Inflammatory macrophage (primary cell): ENCODE data around the gene FANCC.
A peak's percentile ranks its signal among the peaks of the same experiment; 100 is the strongest.

Experiments
- DNase-seq, 2 donors: peaks; one replicate each; pipeline ENCODE4 v3.0.0-alpha.2; 2020 to 2022

FANCC gene

DNA sequence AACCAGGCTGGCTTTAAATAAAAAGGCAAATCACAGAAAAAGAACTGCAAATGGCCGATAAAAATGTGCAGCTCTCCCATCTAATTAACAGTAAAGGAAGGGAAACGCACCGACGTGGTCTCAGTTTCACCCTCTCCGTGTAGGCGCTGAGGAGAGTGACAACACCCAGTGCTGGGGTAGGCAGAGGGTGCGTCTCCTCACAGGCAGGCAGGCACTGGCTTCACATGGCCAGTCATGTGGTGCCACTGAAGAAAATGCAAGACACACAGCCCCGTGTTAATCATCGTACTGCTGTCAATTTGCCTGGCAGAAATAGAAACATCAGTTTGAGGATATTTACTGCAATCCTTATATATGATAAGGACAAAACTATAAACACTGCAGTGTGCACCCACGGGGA lies 178.4 kb downstream of the FANCC start:
- DNase-seq = no peak

DNA sequence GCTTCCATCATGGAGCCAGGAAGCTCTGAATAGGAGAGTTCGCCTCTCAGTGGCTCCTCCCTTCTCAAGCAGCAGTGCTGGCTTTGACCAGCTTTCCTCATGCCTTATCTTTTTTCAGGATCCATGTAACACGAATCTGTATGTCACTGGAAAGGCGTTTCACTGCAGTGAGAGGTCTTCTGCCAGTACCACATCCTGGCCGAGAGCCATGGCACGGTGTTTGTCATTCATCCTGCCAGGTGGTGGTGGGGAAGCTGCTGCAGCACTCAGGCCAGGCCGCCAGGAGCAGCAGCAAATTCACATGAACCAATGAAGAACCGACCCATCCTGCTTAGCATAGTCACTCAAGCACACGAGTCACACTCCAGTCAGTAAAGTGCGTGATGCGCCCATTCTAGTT lies 179.0 kb downstream of the FANCC start:
- no peak for DNase-seq

DNA sequence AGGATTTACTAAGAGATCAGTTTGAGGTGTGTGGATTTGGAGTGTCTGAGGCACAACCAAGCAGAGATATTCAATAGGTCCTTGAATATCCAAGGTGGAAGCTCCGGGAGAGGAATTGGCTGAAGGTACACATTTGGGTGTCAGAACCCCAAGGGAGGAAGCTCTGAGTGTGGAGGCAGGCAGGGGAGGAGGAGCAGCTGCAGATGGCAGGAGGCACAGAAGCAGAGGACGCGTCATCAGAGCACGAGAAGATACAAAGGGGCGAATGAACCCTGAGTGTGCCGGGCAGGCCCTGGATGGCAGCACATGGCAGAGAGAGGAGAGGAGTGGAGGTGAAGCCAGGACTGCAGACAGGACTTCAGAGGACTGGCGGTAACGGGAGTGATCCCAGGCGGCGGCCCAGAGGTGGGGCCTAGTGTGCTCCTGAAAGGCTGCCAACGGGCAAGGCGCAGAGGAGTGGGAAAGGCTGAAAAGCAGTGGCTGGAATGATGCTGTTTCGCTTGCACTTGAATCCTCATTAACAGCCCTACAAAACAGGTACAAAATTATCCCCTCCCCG lies 179.8 kb downstream of the FANCC start:
- no peak for DNase-seq

DNA sequence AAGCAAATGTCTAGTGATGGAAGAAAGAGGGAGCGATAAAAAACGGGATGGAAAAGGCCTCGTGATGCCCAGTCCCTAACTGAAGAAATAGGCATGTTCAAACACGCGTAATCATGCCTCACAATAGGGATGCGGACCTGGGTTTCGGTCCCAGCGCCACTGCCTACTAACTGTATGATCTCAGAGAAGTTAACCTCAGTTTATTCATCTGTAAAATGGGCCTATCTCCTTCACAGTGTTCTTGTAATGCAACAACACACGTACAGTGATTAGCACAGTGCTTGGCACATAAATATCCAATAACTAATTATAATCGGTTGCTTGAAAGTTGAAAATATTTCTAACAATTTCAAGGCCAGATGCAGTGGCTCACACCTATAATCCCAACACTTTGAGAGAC lies 181.8 kb downstream of the FANCC start:
- no peak for DNase-seq

DNA sequence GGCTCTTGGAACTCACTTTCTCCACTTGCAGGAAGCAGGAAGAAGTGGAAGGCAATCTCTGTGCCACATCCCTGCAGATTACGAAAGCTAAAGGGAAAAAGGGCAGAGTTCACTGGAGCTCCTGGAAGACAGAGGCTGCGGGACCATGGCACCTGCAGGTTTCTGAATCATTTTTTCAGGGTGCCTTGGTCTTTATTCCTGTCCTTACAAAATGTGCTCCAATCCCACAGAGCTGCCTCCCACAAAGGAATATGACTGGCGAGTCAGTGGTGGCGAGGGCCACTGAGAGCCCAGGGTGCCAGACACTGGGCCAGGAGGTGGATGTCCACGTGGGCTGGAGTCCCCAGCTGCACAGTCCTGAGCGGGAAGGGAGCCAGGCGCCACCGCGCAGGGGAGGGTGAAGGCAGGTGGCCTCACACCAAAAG lies 183.0 kb downstream of the FANCC start:
- DNase-seq = no peak

DNA sequence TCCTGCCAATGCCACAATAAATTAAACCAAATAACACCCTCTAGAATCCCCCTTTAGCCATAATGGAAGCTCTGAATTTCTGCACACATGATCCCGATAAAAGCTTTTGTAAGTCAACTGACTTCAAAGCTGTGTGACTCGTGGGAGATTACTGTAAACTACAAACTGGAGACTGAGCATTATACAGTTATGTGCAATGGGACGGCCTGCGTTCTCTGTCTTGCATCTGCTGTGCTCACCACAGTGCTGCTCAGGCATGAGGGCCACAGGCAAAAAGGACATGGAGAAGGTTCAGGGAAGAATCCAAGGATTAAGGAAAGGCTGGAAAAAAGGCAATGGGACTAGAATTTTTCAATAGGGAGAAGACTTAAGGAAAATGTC lies 184.2 kb downstream of the FANCC start:
- no peak for DNase-seq

DNA sequence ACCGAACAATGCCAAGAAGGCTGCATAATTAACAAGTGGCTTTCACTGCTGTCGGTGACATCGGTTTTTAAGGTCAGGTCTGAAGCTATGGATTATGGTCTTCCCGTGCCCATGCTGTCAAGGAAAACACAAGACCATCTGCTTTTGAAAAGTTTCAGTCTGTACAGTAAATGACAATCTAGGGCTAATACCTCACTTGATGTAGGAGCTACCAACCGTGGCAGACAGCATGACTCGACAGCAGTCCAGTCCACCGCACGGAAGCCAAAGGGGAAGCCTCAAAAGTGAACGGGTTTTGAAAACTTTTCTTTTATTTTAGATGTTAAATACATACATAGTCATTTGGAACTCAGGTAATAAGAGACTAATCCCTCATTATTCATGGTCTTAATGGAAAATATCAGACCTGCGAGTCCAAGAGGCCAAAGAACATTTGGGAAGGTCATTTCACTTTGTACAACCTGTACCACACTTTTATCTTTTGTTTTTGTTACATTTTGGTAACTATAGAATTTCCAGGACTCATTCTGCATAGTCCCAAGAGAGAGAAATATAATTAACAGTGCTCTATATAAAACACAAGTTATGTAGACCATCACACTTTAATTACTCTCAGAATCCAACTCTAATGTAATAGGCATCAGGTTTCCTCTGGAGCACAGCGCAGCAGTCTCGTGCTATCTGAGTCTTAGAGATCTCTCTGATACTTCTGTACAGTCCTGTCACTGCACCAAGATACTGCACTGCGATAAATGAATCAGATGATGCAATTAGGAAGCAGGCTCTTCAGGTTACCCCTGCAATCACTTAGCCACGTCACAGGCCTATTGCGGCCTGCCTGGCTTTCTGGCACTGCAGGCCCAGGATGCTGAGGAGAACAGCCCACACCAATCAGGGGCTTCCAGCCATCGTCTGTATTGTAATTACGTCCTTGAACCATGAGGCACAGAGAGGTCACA lies 184.9 kb downstream of the FANCC start:
- no peak for DNase-seq

DNA sequence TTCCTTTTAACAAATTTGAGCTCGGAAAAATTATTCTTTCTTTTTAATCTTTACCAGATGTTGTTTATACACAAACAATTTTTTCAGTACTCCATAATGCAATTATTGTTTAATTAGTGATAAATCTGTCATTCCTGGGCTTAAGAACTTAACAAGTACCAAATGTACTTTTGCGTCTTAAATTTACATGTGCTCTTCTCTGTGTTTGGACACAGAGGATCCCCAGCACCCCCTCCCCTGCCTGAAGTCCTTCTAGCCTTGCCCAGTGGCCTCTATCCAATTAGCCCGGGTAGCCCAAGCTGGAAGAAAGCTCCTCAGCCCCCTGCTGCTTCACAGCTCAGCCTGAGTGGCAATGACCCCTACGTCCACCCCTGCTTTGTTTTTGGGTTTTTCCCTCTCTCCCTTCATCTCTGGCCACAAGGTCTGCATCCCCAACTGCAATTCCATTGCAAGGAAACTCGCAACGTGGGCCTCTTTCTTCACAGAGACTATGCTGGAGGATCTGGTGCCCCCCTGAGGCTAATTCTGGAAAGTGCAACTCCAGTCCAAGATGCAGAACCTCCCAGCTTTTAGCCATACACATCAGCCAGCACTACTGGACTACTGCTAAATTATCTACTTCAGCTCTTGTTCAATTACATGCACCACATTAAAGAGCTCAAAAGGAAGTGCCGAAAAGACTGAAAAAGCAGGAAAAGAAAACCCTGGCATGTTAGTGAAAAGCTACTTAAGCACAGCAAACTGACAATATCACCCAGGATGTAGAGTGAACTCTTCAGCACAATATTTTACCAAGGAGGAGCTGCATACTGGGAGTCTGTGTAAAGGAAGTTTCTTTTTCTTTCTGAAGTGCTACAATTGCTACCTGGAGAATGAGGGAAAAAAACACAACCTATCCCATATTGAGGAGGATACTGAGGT lies 186.2 kb downstream of the FANCC start:
- DNase-seq = peak; percentile 57 to 68

DNA sequence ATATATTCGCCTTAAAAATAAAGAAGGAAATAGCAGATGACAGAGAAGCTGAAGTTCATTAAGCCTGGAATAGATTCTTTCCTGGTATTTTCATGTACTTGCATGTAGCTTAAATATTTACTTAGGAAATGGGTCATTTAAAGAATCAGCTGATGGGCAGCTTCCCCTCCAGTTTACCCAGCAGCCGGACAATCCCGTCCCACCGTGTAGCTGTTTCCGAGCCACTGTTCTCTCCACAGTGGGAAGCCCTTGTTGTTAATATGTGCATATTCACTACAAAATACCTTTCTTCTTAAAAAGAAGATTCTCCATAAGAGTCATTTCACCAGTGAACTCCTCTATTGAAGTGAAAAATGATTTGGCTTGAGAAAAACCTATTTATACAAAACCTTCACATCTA lies 187.0 kb downstream of the FANCC start:
- DNase-seq = no peak

DNA sequence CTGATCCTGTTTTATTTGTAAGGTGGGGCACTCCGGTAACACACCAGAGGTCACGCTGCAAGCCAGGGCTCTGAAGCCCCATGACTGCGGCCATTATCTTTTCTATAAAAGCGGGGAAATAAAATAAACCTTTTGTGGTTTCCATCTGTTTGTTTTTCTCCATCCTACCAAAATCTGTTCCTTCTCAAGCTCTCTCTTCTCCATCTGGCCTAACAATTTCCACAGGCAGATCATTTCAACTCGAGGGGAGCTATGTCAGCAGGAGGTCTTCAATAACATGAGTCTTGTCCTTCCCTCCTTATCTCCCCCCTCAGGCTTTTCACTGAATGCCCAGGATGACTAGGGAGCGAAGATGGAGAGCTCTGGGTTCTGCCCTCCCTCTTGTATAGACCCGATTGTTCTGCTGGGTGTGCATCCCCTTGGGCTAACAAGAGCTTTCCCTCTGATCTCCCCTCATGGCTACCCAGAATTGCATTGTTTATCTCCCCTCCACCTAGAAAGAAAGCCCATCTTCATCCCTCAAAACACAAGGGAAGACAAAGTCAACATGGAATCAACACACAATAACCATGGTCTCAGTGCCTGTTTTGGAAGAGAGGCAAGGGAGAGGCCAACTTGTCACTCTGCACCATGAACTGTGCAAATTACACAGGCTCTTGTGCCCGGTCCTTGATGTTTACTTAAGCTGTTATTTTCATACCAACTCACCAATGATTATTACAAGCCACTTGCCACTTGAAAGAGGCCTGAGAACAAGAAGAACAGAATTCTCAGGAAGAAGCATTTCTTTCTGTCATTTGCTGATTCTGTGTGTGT lies 187.8 kb downstream of the FANCC start:
- DNase-seq = no peak

DNA sequence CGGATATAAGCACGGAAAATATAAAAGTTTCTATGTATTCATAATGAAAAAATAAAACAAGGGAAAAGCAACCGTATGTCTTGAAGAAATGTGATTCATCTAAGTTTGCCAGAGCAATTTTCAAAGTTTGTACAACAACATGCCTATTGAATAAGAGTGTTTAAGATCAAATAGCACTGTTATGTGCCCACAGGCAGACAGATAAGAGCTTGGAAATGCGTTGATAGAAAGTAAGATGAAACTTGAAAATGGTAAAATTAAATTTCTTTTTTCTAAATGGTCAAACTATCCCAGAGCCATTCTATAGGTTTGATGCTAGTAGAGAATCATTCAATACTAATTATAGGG lies 189.4 kb downstream of the FANCC start:
- no peak for DNase-seq

DNA sequence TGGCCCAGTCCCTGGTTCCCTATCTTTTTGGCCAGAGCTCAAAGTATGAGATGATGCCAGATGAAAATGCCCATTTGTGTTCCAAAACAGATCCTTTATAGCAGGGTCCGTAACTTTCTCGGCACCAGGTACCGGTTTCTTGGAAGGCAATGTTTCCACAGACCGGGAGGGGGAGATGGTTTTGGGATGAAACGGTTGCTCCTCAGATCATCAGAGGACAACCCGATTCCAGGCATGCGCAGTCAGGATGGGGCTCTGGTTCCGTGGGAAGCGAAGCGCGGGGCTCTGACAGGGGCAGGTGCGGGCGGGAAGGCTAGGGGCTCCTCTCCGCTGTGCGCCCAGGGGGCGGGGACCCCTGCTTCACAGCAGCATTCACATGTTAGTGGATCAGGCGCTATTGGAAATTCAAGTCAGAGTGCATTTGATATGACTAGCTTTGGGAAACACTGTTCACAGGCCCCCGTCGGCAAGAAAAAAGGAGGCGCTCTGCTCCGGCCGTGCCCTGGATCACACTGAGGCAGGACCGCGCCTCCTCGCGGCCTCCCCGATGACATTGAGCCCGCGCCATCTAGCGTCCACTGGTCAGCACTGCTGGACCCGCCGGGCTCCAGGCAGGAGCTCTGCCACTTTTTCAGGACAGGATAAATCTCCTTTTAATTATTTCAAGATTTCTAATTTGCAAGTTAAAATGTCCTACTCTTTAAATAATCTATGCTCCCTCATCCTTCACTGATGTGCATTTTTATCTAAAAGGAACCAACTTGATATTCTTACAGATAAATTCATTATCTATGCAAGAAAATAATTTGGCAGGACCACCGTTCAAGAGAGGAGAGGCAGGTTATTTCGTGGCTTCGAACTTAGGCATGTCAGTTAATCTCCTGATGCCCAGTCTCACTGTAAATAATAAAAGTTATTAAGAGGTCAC lies 190.0 kb downstream of the FANCC start:
- DNase-seq = peak; percentile 70 to 82

DNA sequence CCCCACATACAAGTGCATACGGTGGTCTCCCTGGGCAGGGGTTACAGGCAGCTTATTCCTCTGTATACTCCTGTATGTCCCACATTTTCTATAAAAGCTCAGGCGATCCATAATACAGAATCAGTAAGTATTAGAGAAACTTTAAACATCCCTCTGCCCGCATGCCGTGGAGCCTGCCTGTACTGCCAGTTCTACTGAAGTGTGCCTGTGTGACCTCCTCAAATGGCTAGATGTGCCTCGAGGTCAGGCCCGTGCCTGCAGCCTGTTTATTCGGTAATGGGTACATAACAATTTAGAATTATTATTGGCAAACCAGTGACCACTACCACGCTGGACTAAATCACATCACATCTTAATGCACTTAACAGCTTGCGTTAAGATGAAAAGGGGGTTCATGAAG lies 190.8 kb downstream of the FANCC start:
- no peak for DNase-seq

DNA sequence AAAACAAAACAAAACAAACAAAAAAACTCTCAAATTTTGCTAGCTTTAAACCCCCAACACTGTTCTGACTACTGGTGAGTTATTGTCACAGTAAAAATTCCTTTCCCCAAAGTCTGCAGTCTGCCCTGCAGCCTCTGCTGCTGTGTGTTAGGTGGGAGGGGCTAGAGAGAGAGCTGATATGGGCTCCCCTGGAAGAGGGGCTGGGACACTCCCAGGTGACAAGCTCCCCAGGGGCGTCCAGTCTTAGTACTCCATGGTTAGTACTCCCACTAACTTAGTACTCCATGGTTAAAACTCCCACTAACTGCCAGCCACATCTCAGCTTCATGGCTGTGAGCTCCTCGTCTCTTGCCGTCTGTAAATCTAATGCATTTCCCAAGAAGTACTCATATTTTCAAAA lies 191.9 kb downstream of the FANCC start:
- DNase-seq = no peak

DNA sequence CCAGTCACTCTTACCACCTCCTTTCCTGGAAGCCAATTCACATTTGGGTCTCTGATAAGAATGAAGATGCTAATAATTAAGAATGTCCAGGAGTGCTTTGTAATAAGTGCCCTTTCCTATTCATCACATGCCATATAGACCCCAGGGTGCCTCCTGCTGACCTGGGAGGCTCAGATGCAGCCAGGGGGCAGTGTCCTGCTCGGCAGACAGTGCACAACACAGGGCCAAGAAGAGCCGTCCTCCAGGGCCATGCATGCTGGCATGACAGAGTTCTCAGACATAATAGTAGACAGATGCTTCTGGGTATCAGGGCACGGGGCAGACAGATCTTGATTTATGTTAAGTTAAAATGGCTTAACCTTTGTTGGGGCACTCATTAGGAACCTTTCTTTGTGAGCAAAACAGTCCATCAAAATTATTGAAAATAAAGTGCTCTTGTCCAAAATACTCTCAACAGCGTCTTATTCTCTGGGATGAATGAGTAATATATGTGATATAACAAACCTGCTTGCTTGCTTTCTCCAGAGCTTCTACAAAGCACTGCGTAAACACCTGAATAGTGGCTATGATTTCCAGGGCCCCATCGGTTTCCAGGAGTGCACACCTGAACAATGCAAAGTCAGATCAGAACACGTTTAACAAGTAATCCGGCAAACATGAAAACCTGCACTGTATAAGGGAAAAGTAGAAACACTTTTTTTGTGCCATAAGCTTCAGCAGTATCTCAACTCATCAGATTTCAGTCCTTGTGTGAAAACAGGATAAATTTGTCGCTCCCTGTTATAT lies 192.7 kb downstream of the FANCC start:
- DNase-seq = no peak

DNA sequence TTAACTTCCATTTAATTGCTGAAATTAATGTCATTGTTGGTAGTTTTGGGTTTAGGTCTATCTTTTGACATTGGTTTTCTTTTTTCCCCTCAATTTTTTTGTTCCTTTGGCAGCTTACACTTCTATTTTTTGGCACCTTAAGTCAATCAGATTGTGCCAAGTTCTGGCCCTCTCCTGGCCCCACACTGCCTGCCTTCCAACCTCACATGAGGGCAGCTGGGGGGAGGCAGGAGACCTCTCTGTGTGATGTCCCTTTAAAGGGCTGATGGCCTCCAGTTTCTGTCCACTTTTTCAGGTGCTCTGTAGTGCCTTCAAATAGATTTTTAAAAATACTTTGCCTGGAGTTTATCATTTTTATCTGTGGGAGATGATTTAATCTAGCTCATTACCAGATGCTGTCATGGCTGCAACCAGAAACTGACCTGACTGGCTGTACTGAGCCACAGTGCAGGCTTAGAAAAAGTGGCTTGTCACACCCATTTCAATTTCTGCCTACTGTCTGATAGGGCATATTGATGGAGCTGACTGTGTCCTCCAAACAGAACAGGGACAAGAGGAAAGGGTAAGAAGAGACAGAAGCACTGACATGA lies 196.6 kb downstream of the FANCC start:
- no peak for DNase-seq

DNA sequence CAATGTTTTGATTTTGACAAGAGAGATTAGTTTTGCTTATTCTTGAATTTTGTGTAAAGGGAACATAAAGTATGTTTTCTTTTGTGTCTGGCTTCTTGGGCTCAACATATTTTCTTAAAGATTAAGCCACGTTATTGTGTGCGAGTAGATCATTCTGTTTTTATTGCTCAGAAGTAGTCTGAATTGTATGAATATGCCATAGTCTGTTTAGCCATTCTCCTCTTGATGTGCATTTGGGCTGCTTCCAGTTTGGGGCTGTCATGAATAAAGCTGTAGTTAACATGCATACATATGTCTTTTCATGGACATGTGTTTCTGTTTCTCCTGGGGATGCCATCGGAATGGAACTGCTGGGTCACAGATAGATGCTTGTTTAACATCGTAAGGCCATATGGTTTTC lies 198.9 kb downstream of the FANCC start:
- no peak for DNase-seq

DNA sequence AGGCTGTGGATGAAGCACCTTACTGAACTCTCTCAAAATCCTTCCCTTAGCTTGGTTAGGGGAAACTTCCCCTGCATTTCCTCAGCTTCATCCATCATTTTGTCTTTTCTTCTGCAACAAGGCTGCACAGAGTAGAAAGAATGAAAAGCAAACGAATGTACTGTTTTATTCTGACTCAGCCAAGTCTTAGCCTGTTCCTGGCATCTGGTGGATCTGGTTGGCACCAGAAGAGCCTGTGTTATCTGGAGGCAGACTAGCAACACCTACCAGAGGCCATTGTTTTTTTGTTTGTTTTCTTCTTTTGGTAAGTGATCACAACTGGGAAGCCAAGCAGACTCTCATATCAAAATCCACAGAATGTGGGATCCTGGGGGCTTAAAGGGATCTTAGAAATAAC lies 200.7 kb downstream of the FANCC start:
- no peak for DNase-seq

DNA sequence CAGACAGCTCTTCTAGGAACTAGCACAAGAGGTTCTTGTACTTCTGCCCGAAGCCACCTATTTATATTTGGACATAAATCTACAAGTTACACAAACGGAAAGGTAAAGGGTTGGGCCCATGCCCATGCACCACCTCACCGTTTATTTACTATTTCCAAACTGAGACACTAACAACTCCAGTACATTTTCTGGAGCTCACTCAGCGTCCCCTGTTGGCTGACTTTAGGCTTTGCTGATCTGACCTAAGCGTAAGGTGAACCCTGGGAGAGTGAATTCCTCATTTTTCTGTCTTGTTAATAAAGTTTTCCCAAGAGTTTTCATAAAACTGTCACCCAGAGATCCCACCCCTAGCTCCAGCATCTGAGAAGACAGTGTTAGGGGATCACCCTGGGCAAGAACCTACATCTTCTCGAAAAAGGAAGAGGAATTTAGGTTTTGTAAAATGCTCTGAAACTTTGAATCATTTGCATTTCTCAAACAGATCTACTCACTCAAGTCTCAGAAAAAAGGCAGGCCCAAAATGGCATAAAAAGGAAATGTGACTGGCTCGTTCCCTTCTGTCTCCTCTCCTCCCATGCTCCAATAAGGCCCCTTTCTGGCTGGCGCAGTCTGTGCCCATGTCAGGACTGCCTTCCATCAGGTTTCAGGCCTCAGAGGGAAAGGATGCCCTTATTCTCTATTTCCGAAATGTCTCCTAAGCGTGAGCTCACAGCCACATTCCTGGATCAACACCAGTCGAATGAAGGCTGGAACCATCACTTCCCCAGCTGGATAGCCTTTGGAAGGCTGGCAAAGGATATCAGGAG lies 201.3 kb downstream of the FANCC start:
- DNase-seq = no peak
